H1 (cell line): ENCODE measurements around the gene ANGEL2. TPM values are rescaled to one million over a fixed set of nuclear protein-coding genes. Genes with fewer than 3 reads are reported as not detected.

Source experiments
- CTCF ChIA-PET: fragments of 300-600 bp; sonication (Branson Sonifier 250); formaldehyde crosslinking; loops from one replicate; lab custom pipeline; 2021; ENCODE audit not compliant: partially characterized antibody; lab: Charles Lee
- POLR2A ChIA-PET: fragments of 300-600 bp; sonication (Branson Sonifier 250); formaldehyde crosslinking; loops from one replicate; lab custom pipeline; 2021; ENCODE audit warnings: inconsistent platforms; ENCODE audit not compliant: partially characterized antibody; lab: Charles Lee
- DNase-seq, 2 experiments: peaks; one replicate each; pipeline versions ENCODE4 v3.0.0 to v3.0.0-alpha.2; 2010 to 2022; ENCODE audit warnings: low spot score in 2 of 2, low read depth in 1 of 2, mixed read lengths in 1 of 2
- FAIRE-seq: peaks from 2 replicates; lab custom pipeline; 2011; peaks lifted over from hg19 to GRCh38; lab: Jason Lieb, UNC
- H2AFZ ChIP-seq: 2 replicates; pipeline ENCODE4 v1.8.1; 2012; ENCODE audit warnings: low read length, inconsistent platforms
- H2AK5ac ChIP-seq: 2 replicates; pipeline ENCODE4 v1.6.1; 2013; ENCODE audit warnings: low read depth, low read length
- H2BK120ac ChIP-seq: replicated peaks from 2 replicates; pipeline ENCODE3; 2013; ENCODE audit warnings: low read depth, low read length, inconsistent platforms
- H2BK12ac ChIP-seq: 2 replicates; pipeline ENCODE4 v1.6.1; 2013; ENCODE audit warnings: low read depth, low read length
- H2BK15ac ChIP-seq: 2 replicates; pipeline ENCODE4 v1.6.1; 2013; ENCODE audit warnings: low read length
- H2BK20ac ChIP-seq: 2 replicates; pipeline ENCODE4 v1.6.1; 2013; ENCODE audit warnings: low read length
- H2BK5ac ChIP-seq: 2 replicates; pipeline ENCODE4 v1.6.1; 2013; ENCODE audit warnings: low read depth, low read length
- H3K14ac ChIP-seq: 2 replicates; pipeline ENCODE4 v1.6.1; 2013; ENCODE audit warnings: inconsistent platforms; ENCODE audit not compliant: insufficient read length
- H3K18ac ChIP-seq: 2 replicates; pipeline ENCODE4 v1.6.1; 2013; ENCODE audit warnings: low read length; ENCODE audit errors: extremely low read depth
- H3K23ac ChIP-seq: 2 replicates; pipeline ENCODE4 v1.6.1; 2013; ENCODE audit warnings: inconsistent platforms; ENCODE audit not compliant: insufficient read length
- H3K23me2 ChIP-seq: 2 replicates; pipeline ENCODE4 v1.6.1; 2013; ENCODE audit warnings: low read depth, low read length
- H3K27ac ChIP-seq: 2 replicates; pipeline ENCODE4 v1.6.1; 2011; ENCODE audit warnings: low read depth, low read length, inconsistent platforms
- H3K27me3 ChIP-seq, 4 experiments: replicated peaks in 1 of 4; 1 replicate in 1 of 4; 2 replicates in 3 of 4; pipeline versions ENCODE4 v1.6.1 to v1.8.1; 2011 to 2013; ENCODE audit warnings: low read length in 3 of 4, mild to moderate bottlenecking in 3 of 4, inconsistent platforms in 2 of 4, mixed read lengths in 2 of 4, moderate library complexity in 1 of 4; ENCODE audit not compliant: control insufficient read depth in 3 of 4, insufficient read depth in 3 of 4; ENCODE audit errors: extremely low read depth in 1 of 4
- H3K36me3 ChIP-seq, 4 experiments: 2 replicates each; pipeline versions ENCODE4 v1.6.1 to v1.8.1; 2011 to 2013; ENCODE audit warnings: mild to moderate bottlenecking in 4 of 4, low read length in 3 of 4, moderate library complexity in 2 of 4, control low read depth in 1 of 4, inconsistent platforms in 1 of 4; ENCODE audit not compliant: insufficient read depth in 4 of 4, control insufficient read depth in 2 of 4
- H3K4ac ChIP-seq: replicated peaks from 2 replicates; pipeline ENCODE3; 2013; ENCODE audit warnings: low read length, low read depth, mixed read lengths, inconsistent platforms; ENCODE audit not compliant: insufficient read length
- H3K4me1 ChIP-seq, 4 experiments: replicated peaks in 1 of 4; 1 replicate in 1 of 4; 2 replicates in 3 of 4; pipeline versions ENCODE4 v1.6.1 to v1.8.1; 2011 to 2013; ENCODE audit warnings: low read length in 3 of 4, inconsistent platforms in 2 of 4, mixed read lengths in 1 of 4; ENCODE audit not compliant: insufficient read depth in 4 of 4, control insufficient read depth in 3 of 4
- H3K4me2 ChIP-seq, 2 experiments: 2 replicates each; pipeline versions ENCODE4 v1.6.1 to v1.8.1; 2011 to 2013; ENCODE audit warnings: low read depth in 2 of 2, low read length in 2 of 2, control low read depth in 1 of 2, inconsistent platforms in 1 of 2, mild to moderate bottlenecking in 1 of 2; ENCODE audit not compliant: insufficient read depth in 1 of 2
- H3K4me3 ChIP-seq, 4 experiments: fragments of 200-600, 300-600 bp in 1 of 4; sonication (generic), shearing (Covaris generic), sonication (Bioruptor Twin) in 1 of 4; 2 replicates each; pipeline versions ENCODE4 v1.5.1 to v1.8.1; 2011 to 2016; ENCODE audit warnings: low read length in 4 of 4, low read depth in 3 of 4, control low read depth in 2 of 4, inconsistent platforms in 2 of 4, mild to moderate bottlenecking in 2 of 4, mixed read lengths in 1 of 4, moderate library complexity in 1 of 4; ENCODE audit not compliant: insufficient read depth in 2 of 4; ENCODE audit errors: extremely low read depth in 1 of 4
- H3K56ac ChIP-seq: replicated peaks from 2 replicates; pipeline ENCODE3; 2013; ENCODE audit warnings: low read depth, mild to moderate bottlenecking, mixed read lengths, low read length, inconsistent platforms; ENCODE audit not compliant: insufficient read length
- H3K79me1 ChIP-seq: 2 replicates; pipeline ENCODE4 v1.6.1; 2013; ENCODE audit warnings: low read depth, low read length, control low read depth
- H3K79me2 ChIP-seq, 2 experiments: 2 replicates each; pipeline versions ENCODE4 v1.6.1 to v1.8.1; 2012 to 2013; ENCODE audit warnings: low read length in 2 of 2, mild to moderate bottlenecking in 2 of 2, inconsistent platforms in 1 of 2; ENCODE audit not compliant: insufficient read depth in 2 of 2, control insufficient read depth in 1 of 2
- H3K9ac ChIP-seq, 4 experiments: replicated peaks in 1 of 4; 1 replicate in 1 of 4; 2 replicates in 3 of 4; pipeline versions ENCODE4 v1.6.1 to v1.8.1; 2011 to 2013; ENCODE audit warnings: low read depth in 3 of 4, low read length in 3 of 4, control low read depth in 2 of 4, mild to moderate bottlenecking in 2 of 4, moderate library complexity in 2 of 4, inconsistent platforms in 1 of 4; ENCODE audit errors: extremely low read depth in 1 of 4
- H3K9me3 ChIP-seq, 2 experiments: 2 replicates each; pipeline versions ENCODE4 v1.6.1 to v1.8.1; 2012 to 2013; ENCODE audit warnings: mild to moderate bottlenecking in 2 of 2, moderate library complexity in 2 of 2, control low read depth in 1 of 2, inconsistent platforms in 1 of 2, low read depth in 1 of 2, low read length in 1 of 2, mixed read lengths in 1 of 2; ENCODE audit not compliant: insufficient read depth in 2 of 2
- H4K20me1 ChIP-seq, 2 experiments: replicated peaks in 1 of 2; 2 replicates each; pipeline versions ENCODE3 to v1.8.1; 2011 to 2013; ENCODE audit warnings: inconsistent platforms in 2 of 2, low read length in 2 of 2, mild to moderate bottlenecking in 1 of 2; ENCODE audit not compliant: insufficient read depth in 2 of 2, control insufficient read depth in 1 of 2
- H4K5ac ChIP-seq: 2 replicates; pipeline ENCODE4 v1.6.1; 2013; ENCODE audit warnings: low read length, low read depth, mixed read lengths, inconsistent platforms; ENCODE audit not compliant: insufficient read length
- H4K8ac ChIP-seq: 2 replicates; pipeline ENCODE4 v1.8.0; 2013; ENCODE audit warnings: mild to moderate bottlenecking, moderate library complexity, low read length, inconsistent platforms; ENCODE audit not compliant: insufficient read depth; ENCODE audit errors: extremely low read depth
- H4K91ac ChIP-seq: replicated peaks from 2 replicates; pipeline ENCODE3; 2013; ENCODE audit warnings: low read length, mixed read lengths, inconsistent platforms; ENCODE audit not compliant: insufficient read length
- BACH1 ChIP-seq: IDR thresholded peaks from 2 replicates; pipeline ENCODE4 v1.6.1; 2012; ENCODE audit warnings: low read length, improper control_type of control experiment
- MAFK ChIP-seq: IDR thresholded peaks from 2 replicates; pipeline ENCODE4 v1.6.1; 2012; ENCODE audit warnings: low read depth, mild to moderate bottlenecking, improper control_type of control experiment, low read length
- SIX5 ChIP-seq: IDR thresholded peaks from 2 replicates; pipeline ENCODE4 v1.6.1; 2011; ENCODE audit warnings: mild to moderate bottlenecking, low read depth, low read length
- WGBS, 2 experiments: shearing (Covaris generic) in 1 of 2; methylation state at CpG; one replicate each; pipeline versions ENCODE4 v1.1.6 to v1.1.7; 2013 to 2015; ENCODE audit warnings: low lambda C conversion rate in 2 of 2, mixed read lengths in 2 of 2, inconsistent platforms in 1 of 2, low coverage in 1 of 2, missing lambda C conversion rate in 1 of 2; ENCODE audit not compliant: insufficient replicate concordance in 2 of 2, insufficient coverage in 1 of 2, insufficient read length in 1 of 2; ENCODE audit errors: extremely low coverage in 1 of 2, missing lambda C conversion rate in 1 of 2; 5-methylcytosine and 5-hydroxymethylcytosine counted together
- polyA plus RNA-seq, 7 experiments: library from polyadenylated mRNA; depleted of rRNA in 3 of 7; stranded (reverse) in 5 of 7; unstranded in 2 of 7; fragments of >200 nt in 5 of 7; fragments of 200-250 nt in 2 of 7; gene quantifications; 1 replicate in 5 of 7; 2 replicates in 1 of 7; 4 replicates in 1 of 7; pipeline versions ENCODE4 v1.2.1 to v1.2.3, GENCODE V29; 2011 to 2013; ENCODE audit warnings: missing spikeins in 2 of 7, mixed read lengths in 2 of 7
- total RNA-seq: library from RNA; stranded (reverse); fragmentation: NEBNext Ultra II Directional; extraction: Animal tissue kit (Norgen Biotek cat#: 25700); gene quantifications from 2 replicates; pipeline ENCODE4 v1.2.1, GENCODE V29; 2021

The ANGEL2 gene
- total and polyA plus RNA-seq, 2 of the 8 experiments (the other 6 are each of a cell fraction or from before 2014, with no cell fraction given), result 18.1 to 39.9 TPM

- POLR2A ChIA-PET, result no interaction called here
- 87% methylated on average over 1 of the region's 1 CpG; no CpG with 5 or more reads in 1 of the 2 experiments for WGBS, 2 experiments
Measured at GRCh38 chr1:213049232-213049631, 33.6 kb upstream of the ANGEL2 start.

More at GRCh38 chr1:213049232-213049631, 33.6 kb upstream of the ANGEL2 start:
- CTCF ChIA-PET, result no interaction called here
- Histone ChIP-seq H3K14ac (no peak overlapping the region), H3K9ac (no peak overlapping the region), H3K27me3 (no peaks in the 10 kb centered on the region; a peak in 1 of 7 replicates), H3K27ac (no peak overlapping the region), H2BK5ac (no peak overlapping the region), H3K4ac (no peak overlapping the region), H2BK120ac (no peak overlapping the region), H3K4me2 (no peak overlapping the region), H2BK20ac (no peak overlapping the region), H3K23ac (no peak overlapping the region), H4K5ac (no peak overlapping the region), H4K20me1 (no peaks in the 10 kb centered on the region), H2BK12ac (no peak overlapping the region), H3K23me2 (no peaks in the 10 kb centered on the region; the same call in 1 of the 2 replicates), H3K56ac (no peak overlapping the region), H3K18ac (no peak overlapping the region; the same call in 1 of the 2 replicates), H3K9me3 (no peaks in the 10 kb centered on the region), H4K91ac (no peak overlapping the region), H3K79me1 (no peaks in the 10 kb centered on the region), H2AK5ac (no peak overlapping the region), H2BK15ac (no peak overlapping the region), H3K36me3 (no peaks in the 10 kb centered on the region), H4K8ac (no peak overlapping the region), H3K4me1 (peaks cover 0 to 7% (median 2%) of the 10 kb centered on the region in 4 experiments; a peak in 2 of 7 replicates), H2AFZ (no peak overlapping the region), H3K4me3 (no peak overlapping the region), H3K79me2 (peaks cover 0 to 18% of the 10 kb centered on the region in 2 experiments; a peak in 2 of 4 replicates)
- DNase-seq (no peak), FAIRE-seq (no peak)
- TF ChIP-seq MAFK (peak; percentile 46; the same call in 1 of the 2 replicates), BACH1 (peak; percentile 73), SIX5 (no peak)
